Activated CD8-positive, alpha-beta memory T cell treated with anti-CD3 and anti-CD28 coated beads for 4 hours (primary cell): ENCODE data around the gene RAPGEF4.
"Not testable (repeated sequence)": the region's sequence is repeated elsewhere in the genome, so short reads cannot be mapped to it uniquely, and the experiment has no call there.

Experiments used
- DNase-seq, 2 donors: peaks; one replicate each; pipeline ENCODE4 v3.0.0-alpha.2; 2020; ENCODE audit warnings: low read depth in 2 of 2

Gene RAPGEF4

DNA sequence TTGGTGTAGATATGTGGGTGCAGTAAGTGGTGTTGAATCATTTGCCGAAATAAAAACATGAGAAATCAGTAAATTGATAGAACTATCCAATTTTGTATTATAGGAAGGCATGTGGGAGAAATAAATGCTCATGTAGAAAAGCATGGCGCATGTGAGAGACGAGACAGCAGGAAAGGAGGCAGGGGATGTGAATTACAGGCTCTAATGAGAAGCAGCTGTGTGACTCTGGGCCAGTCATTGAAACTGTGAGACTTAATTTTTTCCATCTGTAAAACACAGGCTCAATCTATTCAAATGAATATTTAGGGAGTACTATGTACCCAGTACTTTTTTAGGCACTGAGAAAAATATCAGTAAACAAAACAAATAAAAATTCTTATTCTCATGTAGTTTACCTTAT is 297.4 kb downstream of the RAPGEF4 start:
- no peak for DNase-seq

- DNase-seq, result no peak
These were observed 298.5 kb downstream of the RAPGEF4 start for GRCh38 chr2:173034143-173034542.

- DNase-seq, result no peak
These were observed 301.8 kb downstream of the RAPGEF4 start for GRCh38 chr2:173037245-173038120.

GRCh38 chr2:173038257-173038656 is 302.6 kb downstream of the RAPGEF4 start:
- DNase-seq, result not testable (repeated sequence)

- no peak for DNase-seq
These were observed 305.1 kb downstream of the RAPGEF4 start for GRCh38 chr2:173040729-173041128.

- no peak for DNase-seq
These were observed 307.8 kb downstream of the RAPGEF4 start for GRCh38 chr2:173043476-173043875.

DNA sequence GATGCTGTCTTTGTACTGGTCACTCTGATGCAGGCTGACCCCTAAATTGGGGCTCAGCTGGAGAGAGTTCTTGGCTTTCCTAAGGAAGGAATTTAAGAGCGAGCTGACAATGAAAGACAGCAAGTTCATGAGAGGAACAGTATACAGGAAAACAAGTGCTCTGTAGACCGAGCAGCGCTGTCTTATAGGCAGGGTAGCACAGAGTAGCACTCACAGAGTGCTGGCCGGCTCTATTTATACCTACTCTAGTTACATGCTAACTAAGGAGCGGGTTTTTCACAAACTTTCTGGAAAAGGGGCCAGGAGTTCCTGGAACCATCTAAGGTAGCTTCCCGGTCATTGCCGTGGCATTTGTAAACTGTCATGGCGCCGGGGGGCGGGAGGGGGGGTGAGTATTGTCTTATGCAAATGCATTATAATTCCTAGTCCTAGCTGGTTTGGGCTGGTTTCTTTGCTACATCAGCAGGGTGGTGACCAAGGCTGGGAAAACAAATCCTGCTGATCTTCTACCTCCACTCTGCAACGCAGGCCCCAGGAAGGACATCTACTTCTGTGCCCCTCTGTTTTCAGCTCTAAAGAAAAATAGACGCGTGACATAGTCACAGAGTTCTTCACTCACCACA is 308.4 kb downstream of the RAPGEF4 start:
- DNase-seq, result no peak

DNA sequence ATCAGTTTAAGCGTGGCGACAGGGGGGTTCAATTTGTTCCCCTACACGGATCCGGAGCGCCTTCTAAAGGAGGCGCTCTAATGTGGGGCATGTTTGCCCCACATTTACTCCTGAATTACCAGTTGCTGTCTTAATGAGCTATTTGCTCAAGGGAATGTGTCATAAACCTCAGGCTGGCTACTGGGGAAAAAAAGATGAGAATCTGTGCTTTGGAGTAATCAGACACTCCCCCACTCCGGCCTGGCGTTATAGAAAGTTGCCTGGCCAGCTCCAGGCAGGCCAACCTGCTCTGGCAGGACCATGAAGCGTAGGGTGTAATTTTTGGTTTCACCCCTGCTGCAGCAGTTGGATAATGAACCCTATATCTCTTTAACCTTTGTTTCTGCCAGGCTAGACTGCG is 309.0 kb downstream of the RAPGEF4 start:
- no peak for DNase-seq

DNA sequence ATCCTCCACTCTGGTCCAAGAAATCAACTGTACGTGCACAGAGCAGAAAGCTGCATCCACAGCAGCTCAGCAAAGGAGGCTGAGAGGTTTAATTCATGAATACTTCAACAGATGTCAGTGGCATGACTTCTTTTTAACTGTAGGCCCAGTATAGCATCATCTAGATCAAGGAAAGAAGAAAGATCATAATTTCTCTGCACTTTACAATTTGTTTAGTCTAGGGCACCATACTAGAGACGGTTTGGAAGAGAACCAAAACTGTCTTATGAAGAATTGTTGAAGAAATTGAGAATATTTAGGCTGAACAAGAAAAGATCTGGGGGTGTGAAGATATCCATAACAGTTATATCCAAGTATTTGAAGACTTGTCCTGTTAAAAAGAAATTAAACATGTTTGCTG is 309.5 kb downstream of the RAPGEF4 start:
- DNase-seq, result no peak

DNA sequence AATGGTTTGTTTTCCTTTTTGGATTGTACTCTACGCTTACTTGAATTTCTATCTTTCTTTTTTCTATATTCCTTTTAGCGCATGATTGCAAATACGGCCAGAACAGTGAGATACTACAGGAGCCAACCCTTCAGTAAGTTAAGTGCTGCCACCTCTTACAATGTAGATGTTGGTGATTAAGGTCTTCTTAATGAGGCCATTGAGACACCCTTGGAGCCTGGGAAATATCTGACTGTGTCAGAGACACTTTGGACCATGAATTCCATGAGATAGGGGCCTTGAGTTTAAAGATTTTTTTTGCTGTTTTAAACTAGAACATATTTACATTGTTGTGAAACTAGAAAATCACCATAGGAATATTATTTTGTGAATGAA is 312.9 kb downstream of the RAPGEF4 start:
- DNase-seq, result no peak

- no peak for DNase-seq
These were observed 313.4 kb downstream of the RAPGEF4 start for GRCh38 chr2:173048897-173049661.

DNA sequence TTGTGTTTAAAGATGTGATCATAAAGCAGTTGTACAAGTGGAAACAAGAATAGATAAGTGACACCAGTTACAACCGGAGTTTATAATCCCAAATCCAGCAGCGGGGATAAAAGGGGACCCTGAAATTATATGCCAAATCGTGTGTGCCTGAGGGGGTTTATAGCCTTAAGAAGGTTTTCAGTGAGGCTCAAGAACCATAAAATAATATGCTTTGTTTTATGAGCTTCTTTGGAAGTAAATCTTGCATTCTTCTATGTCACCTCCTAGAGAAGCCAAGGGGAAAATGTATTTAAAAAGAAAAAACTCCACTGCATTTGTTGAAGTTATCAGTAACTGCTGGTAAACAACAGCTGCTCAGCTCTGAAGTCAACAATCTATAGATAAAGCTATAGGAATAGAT is 314.2 kb downstream of the RAPGEF4 start:
- DNase-seq, result no peak

GRCh38 chr2:173050684-173051083 is 315.0 kb downstream of the RAPGEF4 start:
- no peak for DNase-seq

DNA sequence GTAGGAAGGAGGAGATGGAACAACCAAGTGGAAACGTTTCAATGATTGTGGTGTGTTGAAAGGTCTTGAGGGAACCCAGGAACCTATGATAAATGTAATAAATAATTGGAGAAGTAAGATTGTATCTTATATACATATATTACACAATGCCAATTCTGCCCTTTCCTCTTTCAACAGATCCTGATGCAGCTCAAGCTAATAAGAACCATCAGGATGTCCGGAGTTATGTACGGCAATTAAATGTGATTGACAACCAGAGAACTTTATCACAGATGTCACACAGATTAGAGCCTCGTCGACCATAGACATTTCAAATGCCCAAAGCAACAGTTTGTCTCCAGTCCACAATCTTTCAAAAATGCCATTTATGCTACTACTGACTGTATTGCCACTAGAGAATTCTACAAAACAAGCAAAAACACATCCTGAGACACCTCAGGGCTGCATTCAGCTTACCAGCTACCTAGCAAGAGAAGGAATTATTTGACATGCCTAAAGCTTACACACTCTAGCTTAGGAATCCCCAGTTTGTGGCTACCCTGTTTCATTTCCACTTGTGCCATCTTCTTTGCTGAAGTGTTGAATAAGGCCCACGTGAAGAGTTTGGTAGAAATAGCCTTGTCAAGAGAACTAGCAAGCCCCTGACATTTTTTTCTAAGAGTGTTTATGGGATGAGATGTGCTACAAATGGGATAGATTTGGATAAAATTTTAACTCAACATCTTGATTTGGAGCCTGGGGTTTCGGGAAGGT is 316.0 kb downstream of the RAPGEF4 start:
- DNase-seq, result no peak

DNA sequence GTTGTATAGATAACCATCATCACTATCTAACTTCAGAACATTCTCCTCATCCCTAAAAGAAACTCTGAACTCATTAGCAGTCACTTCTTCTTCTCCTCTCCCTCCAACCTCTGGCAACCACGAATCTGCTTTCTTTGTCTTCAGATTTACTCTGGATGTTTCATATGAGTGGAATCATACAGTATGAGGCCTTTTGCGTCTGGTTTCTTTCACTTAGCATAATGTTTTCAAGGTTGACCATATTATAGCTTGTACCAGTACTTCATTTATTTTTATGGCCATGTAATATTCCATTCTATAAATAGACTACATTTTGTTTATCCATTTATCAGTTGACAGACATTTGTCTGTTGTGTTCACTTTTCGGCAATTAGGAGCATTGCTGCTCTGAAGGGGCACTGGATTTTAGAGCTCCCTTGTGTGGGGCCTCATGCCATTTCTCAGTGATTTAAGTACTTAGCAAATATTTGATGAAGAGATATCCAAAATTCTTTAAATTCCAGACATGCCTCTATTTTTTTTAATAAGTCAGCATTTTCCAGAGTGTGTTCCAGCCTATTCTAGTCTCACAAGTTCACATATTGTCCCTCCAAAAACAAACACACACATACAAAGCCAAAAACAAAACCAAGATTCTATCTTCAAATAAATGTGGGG is 317.5 kb downstream of the RAPGEF4 start:
- DNase-seq, result no peak

DNA sequence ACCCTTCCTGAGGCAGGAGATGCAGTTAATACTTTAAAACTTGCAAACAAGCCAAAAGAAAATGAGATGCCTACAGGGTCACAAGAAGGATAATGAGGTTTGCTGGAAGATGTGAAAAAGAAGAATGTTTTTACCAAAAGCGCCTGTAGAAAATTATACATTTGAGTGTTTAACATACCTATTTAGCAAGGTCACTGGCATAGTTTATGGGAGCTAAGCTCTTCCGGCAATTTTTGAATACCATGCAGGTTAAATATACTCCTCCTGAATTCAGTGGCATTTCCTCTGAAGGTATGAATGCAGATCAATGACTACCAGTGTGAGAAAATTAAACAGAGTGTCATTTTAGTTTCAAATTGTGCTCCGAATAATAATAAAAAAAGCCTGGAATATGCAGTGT is 318.8 kb downstream of the RAPGEF4 start:
- DNase-seq, result no peak

DNA sequence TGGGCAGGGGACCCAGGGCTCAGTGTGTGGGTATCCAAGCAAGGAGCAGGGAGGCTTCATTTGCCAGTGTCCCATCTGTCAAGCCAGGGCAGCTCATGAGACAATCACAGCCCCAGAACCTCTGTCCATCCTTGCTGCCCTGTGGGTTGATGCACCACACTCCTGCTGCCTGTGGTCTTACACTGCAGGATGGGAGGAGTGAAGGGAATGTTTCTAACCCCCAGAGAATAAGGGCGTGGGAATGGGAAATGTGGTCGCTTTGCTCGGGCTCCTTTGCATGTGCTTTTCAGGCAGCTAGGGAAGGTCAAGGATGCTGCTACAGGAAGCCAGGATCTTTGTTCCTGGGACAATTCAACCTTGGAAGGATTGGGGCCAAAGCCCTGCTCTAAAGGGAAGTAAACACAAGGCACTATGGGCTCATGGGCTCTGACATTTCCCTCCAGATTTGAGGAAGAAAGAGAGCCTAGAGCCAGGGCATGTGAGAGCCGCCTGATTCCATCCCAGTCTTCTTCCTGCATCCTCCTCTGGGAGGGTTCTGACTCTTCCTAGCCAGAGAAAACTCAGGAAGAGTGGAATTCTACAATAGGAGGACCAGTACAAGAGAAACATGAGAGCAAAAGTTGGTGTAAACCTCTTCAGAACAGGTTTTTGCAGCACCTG is 321.2 kb downstream of the RAPGEF4 start:
- no peak for DNase-seq

DNA sequence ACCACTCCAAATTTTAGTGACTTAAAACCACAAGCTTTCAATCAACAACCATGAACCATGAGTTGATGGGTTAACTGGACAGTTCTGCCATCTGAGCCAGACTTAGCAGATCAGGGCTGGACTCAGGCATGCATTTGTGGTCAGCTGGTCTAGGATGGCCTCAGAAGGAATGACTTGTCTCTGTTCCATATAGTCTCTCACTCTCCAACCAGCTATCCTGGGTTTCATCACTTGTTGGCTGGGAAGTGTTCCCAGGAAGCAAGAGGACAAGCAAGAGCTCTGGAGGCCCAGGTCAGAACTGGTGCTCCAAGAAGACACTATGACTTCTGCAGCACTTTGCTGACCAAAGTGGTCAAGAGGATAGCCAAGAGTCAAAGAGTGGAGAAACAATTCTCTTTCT is 322.5 kb downstream of the RAPGEF4 start:
- DNase-seq, result no peak

DNA sequence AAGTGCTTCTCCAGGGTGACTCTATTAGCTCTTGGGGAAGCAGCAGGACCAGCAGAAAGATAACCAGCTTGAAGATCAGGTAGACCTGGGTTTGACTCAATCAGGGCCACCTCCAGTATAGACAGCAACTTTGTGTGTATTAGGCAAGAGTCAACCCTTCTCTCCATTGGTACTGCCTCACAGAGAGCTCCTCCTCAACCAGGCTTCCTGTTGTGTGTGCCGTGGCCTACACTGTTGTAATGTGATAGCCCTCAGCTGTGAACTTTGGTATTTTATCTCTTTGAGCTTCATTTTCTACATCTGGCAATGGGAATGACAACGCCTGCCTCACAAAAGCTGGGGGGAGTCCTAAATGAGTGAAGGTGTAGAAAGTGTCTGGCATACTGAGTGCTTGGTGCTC is 323.0 kb downstream of the RAPGEF4 start:
- no peak for DNase-seq

DNA sequence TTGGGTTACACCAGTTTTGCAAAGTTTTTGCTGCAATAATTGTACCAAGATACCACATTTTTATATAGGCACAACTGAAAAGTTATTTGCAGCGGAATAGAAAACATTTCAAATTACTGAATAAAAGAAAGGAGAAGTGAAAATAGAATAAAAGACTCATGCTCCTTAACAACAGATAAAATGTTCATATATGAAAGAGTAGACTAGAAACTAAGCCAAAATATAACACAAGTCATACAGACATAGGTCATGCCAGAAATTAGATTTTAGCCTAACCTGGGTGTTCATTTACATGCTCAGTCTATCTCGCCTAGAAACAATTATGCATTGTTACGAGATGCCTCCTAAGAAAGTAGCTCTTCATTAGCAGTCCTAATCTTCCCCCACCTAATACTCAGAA is 323.6 kb downstream of the RAPGEF4 start:
- DNase-seq, result no peak

DNA sequence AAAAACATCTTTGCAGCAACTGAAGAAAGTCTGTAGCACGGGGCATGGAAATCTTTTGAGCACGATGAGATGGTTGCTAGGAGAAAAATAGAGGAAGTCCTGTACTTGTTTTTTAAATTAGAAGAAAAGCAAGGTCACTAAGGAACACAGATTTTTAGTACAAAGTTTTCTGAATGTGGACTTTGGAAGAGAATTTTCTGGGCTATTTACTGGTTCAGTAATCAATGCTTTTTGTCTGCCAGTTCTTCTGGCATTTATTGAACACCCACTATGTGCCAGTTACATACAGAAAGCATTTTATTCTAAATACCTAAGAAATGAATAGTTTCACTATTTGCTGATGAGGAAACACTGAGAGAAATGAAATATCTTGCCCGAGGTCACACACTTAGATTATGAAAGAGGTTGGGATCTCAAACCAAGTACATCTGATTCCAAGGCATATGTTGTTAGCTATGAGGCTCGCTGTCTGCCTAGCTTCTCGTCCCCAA is 324.4 kb downstream of the RAPGEF4 start:
- no peak for DNase-seq
